HG03066 (cell line): Measurements from ENCODE around the gene UBB.
"Not testable (repeated sequence)": the region's sequence is repeated elsewhere in the genome, so short reads cannot be mapped to it uniquely, and the experiment has no call there.

Experiments
- ATAC-seq: cut with Tn5 transposase; IDR thresholded peaks from one replicate; pipeline ENCODE4 v1.9.1; 2021; ENCODE audit warnings: low read depth; ENCODE audit not compliant: unreplicated experiment

The UBB gene

DNA sequence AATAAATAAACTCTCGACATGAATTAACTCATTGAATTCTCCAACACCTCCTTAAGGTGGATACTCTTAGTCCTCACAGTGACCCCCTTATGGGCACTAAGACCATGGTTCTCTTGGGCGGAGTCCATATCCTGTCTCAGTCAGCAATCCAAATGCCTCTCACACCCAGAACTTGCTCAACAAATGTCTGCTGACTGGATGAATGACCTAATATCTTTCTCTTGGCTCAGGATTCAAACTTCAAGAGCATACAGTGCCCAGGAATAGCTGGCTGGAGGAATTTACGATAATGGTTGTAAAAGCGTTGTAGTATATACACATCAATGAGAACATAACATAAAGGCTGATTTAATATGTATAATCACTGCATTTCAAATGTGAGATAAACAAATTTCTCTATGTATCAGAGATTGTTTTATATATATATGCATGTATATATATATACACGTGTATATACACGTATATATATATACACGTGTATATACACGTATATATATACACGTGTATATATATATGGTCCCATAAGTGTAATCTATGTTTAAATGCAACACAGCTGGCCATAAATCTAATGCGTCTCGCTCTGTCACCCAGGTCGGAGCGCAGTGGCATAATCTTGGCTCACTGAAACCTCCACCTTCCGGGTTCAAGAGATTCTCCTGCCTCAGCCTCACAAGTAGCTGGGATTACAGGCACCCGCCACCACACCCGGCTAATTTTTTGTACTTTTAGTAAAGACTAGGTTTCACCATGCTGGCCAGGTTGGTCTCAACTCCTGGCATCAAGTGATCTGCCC, 6.5 kb upstream of the UBB start:
- no peak for ATAC-seq

DNA sequence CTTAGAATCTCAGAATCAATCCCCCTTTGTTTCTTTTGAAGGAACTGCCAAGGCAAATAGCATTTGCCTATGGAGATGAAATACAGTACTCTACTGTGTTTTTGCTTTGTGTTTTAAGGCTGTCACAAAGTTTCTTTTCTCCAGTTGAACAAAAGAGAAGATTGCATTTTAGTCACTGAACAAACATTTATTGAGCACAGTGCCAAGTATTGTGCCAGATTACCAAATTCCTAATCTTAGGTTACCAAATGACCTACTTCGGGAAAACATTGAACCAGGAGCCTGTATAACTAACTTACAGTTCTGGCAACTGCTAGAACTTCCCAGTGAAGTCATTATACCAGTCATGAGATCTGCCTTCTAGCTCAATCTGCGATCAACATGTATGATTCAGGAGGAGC, 3.0 kb upstream of the UBB start:
- no peak for ATAC-seq

DNA sequence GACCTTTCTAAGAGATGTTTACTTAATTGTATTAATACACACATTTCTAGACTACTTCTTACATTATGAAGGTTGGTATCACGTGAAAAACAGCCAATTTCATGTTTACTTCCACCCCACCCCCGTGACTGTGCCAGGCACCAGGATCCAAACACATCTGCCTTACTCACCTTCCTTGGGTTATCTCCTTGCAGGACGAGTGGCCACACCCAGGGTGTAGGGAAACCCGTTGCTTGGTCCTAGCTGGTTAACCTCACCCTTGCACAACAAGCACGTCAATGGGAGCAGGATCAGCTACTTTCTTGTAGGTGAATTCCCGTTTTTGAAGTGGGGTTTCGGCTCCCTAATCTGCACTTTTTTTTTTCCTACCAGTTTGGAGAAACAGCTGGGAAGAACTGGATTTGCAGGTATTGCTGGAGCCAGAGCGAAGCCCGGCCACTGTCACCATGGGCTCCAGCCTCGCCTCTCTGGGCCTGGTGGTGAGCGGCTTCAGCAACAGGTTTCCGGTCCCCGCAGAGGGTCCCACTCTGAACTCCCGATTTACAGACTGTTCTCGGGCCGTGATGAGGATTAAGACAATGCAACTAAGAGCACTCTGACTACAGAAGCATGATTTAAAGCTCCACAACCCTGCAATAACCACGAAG, 2.1 kb upstream of the UBB start:
- ATAC-seq, result no peak

DNA sequence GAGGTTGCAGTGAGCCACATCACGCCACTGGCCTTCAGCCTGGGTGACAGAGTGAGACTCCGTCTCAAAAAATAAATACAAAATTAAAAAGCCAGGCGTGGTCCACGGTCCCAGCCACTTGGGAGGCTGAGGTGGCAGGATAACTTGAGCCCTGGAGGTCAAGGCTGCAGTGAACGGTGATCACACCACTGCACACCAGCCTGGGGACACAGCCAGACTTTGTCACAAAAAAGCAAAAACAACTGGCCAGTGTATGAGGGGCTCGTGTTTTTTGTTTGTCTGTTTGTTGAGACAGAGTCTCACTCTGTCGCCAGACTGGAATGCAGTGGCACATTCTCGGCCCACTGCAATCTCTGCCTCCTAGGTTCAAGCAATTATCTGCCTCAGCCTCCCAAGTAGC, 1.2 kb upstream of the UBB start:
- ATAC-seq, result no peak

DNA sequence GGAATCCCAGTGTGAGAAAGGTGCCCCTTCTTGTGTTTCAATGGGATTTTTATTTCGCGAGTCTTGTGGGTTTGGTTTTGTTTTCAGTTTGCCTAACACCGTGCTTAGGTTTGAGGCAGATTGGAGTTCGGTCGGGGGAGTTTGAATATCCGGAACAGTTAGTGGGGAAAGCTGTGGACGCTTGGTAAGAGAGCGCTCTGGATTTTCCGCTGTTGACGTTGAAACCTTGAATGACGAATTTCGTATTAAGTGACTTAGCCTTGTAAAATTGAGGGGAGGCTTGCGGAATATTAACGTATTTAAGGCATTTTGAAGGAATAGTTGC, 567 bp downstream of the UBB start:
- peak; percentile 8 for ATAC-seq

DNA sequence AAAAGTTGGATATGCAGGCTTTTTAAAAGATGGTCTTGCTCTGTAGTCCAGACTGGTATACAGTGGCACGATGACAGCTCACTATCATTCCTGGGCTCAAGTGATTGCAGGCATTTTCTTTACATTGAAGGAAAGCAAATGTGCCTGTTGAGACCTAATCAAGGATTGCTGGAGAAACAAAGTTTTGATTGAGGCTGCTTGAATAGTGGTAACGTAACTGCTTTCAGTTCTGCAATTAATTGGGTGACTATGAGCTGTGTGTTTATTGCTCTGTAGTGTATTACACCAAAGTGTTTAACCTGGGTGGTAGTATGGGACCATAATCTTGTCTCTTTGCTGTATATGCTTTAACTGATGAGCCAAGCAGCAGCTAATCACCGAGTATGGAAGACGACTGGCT, 2.3 kb downstream of the UBB start:
- ATAC-seq, result no peak

DNA sequence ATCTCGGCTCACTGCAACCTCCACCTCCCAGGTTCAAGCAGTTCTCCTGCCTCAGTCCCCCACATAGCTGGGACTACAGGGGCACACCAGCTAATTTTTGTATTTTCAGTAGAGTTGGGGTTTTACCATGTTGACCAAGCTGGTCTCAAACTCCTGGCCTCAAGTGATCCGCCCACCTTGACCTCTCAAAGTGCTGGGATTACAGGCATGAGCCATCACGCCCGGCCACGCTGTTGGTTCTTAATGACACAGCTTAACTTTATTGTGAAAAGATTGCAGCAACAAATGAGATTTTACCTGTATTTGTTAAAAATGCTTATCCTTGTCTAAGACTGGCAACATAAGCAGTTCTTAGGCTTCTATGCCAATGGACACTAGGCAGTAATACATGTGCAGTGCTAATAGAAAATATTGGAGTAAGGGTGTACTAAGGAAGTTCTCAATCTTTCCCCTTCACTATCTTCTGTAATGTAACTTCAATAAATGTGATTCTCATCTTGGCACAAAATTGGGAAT, 2.9 kb downstream of the UBB start:
- no peak for ATAC-seq

DNA sequence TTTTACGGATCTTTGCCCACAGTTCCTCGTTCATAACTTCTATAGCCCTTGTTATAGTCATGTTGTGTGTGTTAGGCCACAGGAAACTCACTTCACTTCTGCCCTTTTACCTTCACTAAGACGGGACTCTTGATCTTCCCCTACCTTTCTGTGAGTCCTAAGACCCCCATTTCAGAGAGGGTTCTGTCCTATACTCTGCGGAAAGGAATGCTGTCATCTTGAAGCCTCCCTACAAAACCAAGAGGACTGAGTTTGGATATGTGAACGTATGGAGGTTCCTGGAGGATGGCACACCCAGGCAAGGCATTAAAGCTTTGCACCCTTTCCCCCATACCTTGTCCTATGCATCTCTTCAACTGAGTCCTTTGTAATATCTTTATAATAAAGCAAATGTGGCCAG, 3.7 kb downstream of the UBB start:
- no peak for ATAC-seq

DNA sequence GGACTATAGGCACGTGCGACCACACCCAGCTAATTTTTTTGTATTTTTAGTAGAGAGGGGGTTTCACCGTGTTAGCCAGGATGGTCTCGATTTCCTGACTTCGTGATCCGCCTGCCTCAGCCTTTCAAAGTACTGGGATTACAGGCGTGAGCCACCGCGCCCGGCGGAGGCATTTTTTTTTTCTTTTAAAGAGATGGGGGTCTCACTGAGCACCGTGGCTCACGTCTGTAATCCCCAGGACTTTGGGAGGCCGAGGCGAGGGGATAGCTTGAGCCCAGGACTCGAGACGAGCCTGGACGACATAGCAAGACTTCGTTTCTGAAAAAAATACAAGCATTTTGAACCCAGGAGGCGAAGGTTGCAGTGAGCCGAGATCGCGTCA, 5.2 kb downstream of the UBB start:
- ATAC-seq, result not testable (repeated sequence)

DNA sequence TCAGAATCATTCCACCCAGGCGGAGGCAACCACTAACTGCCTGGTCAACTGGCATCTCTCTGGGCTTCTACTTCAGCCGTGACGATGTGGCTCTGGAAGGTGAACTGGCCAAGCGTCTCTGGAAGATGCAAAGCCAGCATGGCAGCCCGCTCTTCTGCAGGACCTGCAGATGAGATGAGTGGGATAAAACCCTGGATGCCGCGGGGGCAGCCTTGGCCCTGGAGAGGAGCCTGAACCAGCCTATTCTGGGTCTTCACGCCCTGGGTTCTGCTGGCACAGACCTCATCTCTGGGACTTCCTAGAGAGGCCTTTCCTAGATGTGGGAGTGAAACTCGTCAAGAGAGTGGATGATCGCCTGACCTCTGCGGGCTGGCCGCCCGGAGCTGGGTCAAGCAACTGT, 10.6 kb downstream of the UBB start:
- no peak for ATAC-seq

DNA sequence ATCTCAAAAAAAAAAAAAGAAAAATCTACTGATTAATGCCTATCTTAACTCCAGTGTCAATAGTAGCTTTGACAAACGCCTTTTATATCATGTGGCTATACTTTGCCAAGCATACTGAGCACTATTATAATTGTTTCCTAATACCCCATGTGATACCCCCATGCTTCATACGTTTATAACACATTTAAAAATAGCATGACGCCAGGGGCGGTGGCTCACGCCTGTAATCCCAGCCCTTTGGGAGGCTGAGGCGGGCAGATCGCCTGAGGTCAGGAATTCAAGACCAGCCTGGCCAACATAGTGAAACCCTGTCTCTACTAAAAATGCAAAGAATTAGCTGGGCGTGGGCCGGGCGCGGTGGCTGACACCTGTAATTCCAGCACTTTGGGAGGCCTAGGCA, 11.6 kb downstream of the UBB start:
- not testable (repeated sequence) for ATAC-seq

DNA sequence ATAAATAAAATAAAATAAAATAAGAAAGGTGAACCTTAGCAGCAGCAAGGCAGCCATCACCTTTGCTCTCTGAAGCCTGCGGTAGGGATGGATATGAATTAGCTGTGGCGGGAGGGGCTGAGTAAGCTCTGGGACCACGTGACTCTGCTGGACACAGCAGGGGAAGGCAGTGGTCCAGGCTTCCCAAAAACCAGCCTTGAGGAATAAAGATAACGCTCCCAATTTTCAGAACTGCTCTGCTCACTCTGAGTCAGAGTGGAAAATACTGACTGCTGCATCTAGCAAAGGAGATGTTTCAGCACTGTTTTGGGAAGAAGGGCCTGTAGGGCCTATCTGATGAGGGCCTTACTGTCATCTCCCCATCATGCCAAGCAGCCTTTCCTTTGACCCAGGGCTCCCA, 15.0 kb downstream of the UBB start:
- not testable (repeated sequence) for ATAC-seq

DNA sequence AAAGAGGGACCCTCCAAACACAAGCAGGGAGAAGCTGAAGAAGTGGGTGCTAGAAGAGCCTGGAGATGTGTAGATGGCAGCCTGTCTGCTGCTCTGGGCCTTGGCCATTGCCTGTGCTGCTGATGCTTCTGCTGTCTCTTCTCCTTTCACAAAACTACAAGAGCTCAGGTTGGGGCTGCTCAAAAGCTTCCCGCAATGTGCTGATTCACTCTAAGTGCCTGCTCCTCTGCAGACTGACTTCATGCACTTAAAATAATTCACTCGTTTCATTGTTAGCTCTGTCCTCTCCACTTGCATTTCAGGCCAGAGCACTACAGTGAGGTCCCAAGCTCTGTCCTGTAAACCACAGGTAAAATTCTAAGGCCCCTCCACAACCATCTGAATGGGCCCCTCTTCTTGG, 15.8 kb downstream of the UBB start:
- not testable (repeated sequence) for ATAC-seq

DNA sequence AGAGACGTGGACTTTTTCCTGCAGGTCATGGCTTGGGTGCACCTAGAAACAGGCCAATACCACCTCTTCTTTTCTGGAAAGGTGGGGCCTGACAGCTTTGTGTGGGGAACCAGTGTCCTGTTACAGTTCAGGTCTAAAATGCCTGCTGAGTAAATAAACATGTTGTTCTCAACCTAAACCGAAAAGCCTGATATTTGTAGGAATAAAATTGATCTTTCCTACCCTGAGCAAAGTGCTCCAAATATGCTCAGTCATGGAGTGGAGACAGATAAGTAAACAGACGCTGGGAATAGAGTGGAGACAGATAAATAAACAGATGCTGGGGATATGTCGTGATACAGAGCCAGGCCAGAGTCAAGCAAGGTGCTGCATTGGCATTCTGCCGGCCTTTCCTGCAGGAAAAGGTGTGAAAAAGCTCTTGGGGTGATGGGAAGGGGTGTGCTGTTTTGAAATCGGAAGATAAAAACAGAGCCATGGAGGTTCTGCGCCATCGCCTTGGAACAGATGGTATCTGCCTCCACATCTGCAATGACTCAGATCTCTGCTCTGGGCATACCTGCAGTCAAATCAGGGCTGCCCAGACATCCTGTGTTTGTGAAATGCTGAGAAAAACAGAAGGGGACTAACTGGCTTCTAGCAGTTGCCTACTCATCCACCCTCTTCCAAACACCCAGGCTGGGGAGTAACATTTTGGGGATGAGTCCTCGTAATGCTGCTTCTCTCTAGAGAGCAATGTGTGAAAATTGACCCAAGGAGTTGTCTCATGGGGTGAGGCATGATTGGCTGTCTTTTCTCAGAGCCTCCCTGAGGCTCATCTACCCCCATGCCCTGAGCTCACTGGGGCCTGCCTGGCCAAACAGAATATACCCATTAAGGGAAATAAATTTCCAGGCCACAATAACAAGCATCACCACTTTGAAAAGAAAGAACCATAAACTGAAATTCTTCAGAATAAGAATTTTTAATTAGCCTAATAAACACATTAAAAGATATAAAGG, 17.7 kb downstream of the UBB start:
- no peak for ATAC-seq

DNA sequence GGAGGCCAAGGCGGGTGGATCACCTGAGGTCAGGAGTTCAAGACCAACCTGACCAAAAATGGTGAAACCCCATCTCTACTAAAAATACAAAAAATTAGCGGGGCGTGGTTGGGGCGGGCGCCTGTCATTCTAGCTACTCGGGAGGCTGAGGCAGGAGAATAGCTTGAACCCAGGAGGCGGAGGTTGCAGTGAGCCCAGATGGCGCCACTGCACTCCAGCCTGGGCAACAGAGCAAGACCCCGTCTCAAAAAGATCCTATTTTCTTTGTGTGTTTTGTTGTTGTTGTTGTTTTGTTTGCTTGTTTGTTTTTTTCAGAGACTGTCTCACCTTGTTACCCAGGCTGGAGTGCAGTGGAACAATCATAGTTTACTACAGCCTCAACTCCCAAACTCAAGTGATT, 23.0 kb downstream of the UBB start:
- ATAC-seq, result not testable (repeated sequence)

DNA sequence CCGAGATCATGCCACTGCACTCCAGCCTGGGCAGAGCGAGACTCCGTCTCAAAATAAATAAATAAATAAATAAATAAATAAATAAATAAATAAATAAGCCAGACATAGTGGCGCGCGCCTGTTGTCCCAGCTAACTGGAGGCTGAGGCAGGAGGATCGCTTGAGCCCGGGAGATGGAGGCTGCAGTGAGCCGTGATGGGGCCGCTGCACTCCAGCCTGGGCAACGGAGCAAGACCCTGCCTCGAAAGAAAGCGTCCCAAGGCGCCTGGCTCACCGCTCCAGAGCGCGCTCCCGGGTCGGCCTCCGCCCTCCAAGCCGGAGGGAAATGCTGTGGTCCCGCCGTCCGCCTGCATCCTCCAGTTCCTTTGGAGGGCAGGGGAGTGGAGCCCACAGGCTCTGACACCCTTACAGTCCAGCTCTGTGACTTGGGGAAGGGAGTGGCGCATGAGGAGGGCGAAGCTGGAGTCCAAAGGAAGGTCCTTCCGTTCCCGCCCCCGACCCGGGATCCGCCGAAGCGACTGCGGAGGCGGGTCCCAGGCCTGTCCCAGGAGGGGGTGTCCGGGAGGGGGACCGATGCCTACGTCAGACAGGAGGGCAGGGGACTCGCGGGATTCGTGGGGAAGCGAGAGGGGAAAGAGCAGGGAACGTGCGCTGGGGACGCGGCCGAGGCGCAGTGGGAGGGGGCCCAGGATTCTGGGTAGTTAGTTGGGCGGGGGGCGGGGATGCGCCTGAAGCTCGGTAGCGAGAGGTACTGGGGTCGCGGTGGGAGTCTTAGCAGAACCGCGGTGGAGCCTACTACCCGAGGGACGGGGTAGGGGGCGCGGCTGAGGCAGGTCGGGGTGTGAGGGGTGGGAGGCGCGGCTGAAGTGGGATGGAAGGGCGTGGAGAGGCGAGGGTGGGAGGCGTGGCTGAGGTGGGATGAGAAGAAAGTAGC, 26.1 kb downstream of the UBB start:
- ATAC-seq, result no peak

DNA sequence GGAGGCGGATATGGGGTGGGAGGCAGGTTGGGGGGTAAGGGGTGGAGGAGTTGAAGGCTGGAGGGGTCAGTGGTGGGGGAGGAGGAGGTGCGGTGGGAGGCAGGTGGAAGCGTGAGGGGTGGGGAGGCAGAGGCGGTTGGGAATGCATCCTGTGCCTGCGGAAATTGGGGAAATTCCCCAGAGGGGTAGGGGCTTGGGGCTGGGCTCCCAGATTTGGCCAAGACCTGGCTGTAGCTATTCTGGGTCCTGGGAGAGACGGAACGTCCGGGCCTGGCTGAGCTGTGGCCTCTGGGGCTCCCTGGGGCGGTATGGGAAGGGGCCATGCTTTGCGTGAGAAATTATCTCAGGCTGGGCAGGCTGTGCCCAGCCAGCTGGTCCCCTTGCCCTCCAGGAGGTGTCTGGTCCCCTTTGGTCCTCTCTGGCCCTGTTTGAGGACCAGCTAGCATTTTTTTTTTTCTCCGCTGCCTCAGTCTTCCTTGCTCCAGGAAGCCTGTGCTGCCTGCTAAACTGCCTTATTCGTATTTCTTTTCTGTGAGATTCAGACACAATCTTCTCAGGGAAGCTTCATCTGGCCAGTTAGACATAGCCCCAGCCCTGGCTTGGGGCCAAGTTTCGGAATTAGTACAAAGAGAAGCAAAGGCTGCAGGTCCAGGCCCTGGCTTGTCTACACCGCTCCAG, 27.2 kb downstream of the UBB start:
- peak; percentile 80 for ATAC-seq

DNA sequence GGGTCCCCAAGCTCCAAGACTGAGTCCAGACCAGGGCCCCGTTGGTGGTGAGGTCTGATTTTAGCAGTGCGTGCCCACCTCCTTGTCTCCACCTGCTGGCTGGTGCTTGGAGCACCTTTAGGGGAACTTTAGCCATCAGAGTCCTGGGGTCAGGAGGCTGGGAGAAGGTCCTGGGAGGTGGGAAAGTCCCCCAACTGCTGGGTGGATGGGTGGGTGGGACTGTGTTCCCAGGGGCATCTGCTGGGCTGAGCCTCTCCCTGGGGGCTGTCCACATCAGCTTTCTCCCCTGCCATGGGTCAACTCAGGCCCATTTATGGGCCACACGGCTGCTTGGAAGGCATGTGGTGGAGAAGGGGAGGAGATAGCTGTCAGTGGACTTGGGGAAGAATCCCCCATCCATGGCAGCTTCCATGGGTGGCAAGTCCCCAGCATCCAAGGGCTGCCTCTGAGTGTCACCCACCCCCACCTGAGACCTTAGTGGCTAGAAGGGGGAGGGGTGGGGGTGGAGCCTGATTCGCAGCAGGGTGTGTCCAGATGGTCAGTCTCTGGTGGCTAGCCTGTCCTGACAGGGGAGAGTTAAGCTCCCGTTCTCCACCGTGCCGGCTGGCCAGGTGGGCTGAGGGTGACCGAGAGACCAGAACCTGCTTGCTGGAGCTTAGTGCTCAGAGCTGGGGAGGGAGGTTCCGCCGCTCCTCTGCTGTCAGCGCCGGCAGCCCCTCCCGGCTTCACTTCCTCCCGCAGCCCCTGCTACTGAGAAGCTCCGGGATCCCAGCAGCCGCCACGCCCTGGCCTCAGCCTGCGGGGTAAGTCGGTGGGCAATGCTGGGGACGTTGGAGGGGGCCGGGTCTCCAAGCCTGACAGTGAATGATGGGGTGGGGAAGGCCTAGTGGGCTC, 34.4 kb downstream of the UBB start, which contains the start of gene TRPV2:
Gene TRPV2 (plus strand): TSS at position 541 of the 894 bp plus-strand sequence. CDS start 2,098 bp downstream, outside the sequence.
- ATAC-seq, result peak; percentile 32
